Cerebellar cortex (tissue), 1 donor: ENCODE measurements around the gene AKR1C8.
"Not testable (repeated sequence)": the region's sequence is repeated elsewhere in the genome, so short reads cannot be mapped to it uniquely, and the experiment has no call there.

Experiments
- DNase-seq: peaks from one replicate; pipeline ENCODE4 v3.0.0-alpha.2; 2015; ENCODE audit warnings: low spot score

AKR1C8 gene

GRCh38 chr10:5165738-5166137, 19.2 kb downstream of the AKR1C8 start:
- no peak for DNase-seq

DNA sequence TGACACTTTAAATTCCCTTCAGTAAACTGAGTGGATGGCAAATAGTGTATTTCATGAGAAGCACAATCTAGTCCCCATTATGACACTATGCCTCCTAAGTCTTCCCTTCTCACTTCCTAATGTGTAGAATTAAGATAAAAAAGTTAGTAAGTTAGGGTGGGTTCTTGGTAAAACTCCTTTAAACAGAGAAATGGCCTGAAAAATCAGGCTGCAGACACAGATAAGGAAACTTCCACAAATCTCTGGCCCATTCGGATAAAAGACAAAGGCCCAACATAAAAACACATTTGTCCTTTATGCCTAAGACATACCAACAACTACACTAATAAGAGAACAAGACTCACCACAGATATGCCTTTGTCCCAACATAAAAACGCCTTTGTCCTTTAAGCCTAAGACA, 21.5 kb downstream of the AKR1C8 start:
- no peak for DNase-seq

DNA sequence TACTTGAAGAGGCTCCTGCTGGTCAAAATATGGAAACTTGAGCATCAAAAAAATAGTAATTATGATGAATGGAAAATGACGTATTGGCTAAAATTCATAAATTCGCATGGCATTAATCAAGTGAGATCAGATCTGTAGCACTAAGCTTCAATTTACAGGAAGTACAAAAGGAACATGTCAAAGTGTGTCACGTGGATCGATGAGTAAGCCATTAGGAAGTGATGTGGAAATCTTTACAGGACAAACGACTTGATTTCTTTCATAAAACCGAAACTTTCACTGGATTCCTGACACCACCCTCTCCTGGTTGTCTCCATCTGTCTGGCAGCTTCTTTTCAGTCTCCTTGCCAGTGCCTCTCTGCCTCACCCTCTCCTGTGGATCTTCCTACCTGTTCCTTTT, 25.8 kb downstream of the AKR1C8 start:
- no peak for DNase-seq

- no peak for DNase-seq
Observed at GRCh38 chr10:5157501-5157900, 27.4 kb downstream of the AKR1C8 start.

- DNase-seq = no peak
Observed at GRCh38 chr10:5155951-5156350, 29.0 kb downstream of the AKR1C8 start.

DNA sequence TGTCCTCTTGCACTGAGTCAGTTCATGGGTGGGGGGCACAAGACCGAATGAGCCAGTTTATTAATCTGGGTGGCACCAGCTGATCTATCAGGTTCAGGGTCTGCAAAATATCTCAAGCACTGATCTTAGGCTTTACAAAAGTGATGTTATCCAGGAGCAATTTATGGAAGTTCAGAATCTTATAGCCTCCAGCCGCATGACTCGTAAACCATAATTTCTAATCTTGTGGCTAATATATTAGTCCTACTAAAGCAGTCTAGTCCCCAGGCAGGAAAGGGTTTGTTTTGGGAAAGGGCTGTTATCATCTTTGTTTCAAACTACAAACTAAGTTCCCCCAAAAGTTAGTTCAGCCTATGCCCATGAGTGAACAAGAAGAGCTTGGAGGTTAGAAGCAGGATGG, 33.9 kb downstream of the AKR1C8 start:
- DNase-seq = no peak

DNA sequence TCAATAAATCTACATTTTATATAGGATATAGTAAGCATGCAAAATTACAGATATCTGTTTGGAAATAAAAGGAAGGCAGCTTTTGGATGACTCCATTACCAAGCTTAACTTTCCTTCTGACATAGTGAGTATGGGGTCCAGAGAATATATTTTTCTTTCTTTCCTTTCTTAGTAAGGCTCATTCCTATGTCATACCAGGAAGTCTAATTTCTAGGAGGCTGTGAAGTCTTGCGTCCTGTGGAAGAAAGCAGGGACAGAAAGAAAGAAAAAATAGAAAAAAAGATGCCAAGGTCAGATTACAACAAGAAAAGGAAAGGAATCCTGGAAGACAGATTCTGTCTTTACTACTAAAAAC, 36.3 kb downstream of the AKR1C8 start:
- no peak for DNase-seq

- no peak for DNase-seq
Observed at GRCh38 chr10:5147981-5148677, 36.8 kb downstream of the AKR1C8 start.

DNA sequence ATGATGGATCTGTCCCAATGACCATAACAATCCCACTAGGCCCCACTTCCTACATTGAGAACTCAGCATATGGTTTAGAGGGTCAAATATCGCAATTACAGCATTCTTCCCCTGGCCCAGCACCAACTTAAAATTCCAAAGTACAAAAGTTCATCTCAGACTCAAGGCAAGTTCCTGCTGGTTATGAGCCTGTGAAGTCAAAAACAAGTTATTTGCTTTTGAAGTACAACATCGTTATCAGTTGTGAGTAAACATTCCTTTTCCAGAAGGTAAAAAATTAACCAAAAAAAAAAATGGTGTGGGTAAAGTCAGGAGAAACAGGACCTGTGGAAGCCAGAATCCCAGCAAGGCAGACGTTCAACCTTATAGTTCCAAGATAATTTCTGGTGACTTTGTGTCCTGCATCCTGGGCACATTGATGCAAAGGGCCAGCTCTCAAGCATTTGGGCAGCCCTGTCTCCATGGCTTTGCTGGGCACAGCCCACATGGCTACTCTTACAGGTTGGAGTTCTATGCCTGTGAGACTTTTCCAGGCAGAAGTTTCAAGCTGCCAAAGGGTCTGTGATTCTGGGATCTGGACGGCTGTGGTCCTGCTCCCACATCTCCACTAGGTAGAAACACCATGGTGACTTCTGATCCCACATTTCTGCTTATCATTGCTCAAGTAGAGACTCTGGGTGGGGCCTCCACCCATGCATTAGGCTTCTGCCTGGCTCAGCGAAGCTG, 37.5 kb downstream of the AKR1C8 start:
- no peak for DNase-seq

- no peak for DNase-seq
Observed at GRCh38 chr10:5146920-5147254, 38.1 kb downstream of the AKR1C8 start.

- no peak for DNase-seq
Observed at GRCh38 chr10:5143137-5143536, 41.8 kb downstream of the AKR1C8 start.

DNA sequence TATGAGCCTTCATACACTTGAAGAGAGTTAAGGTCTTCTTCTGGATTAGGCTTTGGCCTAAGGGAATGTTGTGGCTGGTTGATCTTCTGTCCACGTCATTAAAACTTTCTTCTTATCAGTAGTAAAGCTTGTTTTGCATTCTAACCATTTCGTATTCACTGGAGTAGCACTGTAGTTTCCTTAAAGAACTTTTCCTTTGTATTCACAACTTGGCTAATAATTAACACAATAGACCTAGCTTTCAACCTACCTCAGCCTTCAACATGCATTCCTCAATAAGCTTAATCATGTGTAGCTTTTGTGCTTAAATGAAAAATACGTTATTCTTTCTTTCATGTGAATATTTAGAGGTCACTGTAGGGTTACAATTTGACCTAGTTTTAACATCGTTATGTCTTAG, 42.8 kb downstream of the AKR1C8 start:
- DNase-seq = no peak

- DNase-seq = not testable (repeated sequence)
Observed at GRCh38 chr10:5137699-5138098, 47.3 kb downstream of the AKR1C8 start.

- no peak for DNase-seq
Observed at GRCh38 chr10:5136468-5137087, 48.4 kb downstream of the AKR1C8 start.

DNA sequence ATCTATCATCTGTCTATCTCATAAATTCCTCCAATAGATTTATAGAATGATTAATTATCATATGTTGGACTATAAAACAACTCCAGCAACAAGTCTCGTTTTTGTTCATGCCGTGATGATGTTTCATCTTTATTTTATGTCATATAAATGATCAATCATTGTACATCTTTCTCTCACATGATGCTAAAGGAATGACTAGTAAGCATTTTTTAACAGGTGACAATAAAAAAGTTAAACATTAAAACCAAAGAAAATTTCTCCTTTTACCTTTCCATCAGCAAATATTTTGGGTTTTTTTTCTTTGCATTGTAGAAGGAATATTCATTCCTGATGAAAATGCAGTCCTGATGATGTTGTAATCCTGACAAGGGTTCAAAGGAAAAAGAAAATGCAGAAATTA, 49.4 kb downstream of the AKR1C8 start:
- DNase-seq = no peak

DNA sequence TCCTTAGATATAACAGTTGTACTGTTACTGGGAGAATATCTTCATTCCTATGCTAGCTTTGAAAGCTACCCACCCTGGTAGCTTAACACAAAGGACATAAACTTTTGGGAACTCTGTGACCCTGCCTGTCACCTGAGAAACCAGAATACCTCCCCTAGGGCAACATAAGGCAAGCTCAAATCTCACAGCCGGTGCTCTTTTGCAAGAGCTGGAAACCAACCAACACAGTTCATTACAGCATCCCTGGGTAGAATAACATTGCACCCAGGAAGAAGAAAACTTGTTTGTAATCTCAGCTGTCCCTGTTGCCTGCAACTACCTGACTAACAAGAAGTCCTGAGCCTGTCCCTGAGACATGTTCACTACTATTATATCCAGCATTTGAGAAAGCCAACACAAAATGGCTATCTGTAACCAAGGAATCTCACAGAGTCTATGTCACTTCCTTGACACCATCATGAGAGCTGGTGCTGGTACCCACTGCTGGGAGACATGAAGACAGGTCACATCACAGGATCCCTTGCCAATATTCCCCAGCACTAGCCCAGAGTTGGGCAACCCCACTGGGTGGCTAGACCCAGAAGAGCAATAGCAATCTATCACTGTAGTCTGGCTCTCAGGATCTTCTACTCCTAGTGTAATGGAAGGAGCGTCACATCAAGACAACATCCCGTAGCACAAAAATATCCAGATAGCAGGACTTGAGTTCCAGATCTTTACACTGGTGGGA, 59.5 kb downstream of the AKR1C8 start:
- DNase-seq = no peak

DNA sequence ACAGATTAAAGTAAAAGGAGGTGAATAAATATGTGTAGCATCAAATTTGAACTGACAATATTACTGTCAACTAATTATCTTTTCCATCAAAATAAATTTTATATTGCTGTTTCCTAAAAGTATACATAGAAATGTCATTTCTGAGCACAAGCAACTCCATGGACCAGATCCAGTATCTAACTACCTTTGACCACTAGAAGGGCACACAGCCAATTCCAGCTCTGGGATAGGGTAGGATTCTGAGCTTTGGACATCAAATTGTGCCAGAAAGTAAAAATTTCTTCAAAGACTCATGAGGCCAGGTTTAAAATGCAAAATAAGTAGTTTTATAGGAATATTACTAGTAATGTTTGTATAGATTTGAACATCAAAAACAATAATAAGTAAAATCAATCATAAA, 61.1 kb downstream of the AKR1C8 start:
- no peak for DNase-seq

GRCh38 chr10:5119997-5120396, 65.0 kb downstream of the AKR1C8 start:
- DNase-seq = not testable (repeated sequence)

DNA sequence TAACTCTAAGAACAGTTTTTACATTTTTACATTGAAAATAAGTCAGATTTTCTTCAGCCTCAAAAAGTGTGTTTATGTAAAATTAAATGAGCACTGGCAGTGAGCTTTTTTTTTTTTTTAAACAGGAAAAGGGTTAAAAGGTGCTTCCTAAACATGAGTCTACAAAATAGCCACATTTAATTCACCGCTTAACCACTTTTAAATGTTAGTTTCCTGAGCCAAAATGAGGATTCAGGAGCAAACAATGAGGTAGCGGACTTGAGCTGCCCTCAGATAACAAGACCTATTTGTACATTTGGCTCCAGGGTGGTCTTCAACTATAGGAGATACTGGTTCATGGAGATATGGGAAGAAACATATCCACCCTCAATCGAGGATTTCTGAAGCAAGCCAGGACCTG, 67.9 kb downstream of the AKR1C8 start:
- no peak for DNase-seq

DNA sequence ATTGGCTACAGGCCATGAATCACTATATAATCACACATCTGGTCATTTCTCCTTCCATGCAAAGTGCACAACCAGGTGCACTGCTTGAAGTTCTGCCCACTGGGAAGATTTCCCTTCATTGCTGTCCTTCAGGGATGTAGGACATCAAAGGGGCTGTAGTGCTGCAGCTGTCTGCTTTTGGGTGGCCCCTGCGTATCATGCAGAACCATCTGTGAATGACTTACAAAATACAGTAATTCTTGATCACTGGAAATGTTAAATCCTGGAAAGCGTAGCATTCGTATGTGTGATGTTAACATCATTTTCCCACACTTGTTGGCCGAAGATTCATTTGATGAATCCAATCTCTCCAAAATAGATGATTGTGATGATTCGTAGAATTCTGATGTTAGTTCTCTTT, 68.3 kb downstream of the AKR1C8 start:
- no peak for DNase-seq

- not testable (repeated sequence) for DNase-seq
Observed at GRCh38 chr10:5109861-5110260, 75.1 kb downstream of the AKR1C8 start.

GRCh38 chr10:5108658-5109416, 76.1 kb downstream of the AKR1C8 start:
- DNase-seq = no peak
